Type B pancreatic cell (in vitro differentiated cells): Measurements from ENCODE around the gene CNKSR3. TPM values are rescaled to one million over a fixed set of nuclear protein-coding genes. Genes with fewer than 3 reads are reported as not detected.
A peak's percentile ranks its signal among the peaks of the same experiment; 100 is the strongest.

Experiments
- DNase-seq: peaks from one replicate; pipeline ENCODE4 v3.0.0; 2021; ENCODE audit warnings: mixed read lengths; ENCODE audit not compliant: unreplicated experiment; ENCODE audit errors: extremely low spot score
- H3K27ac Mint-ChIP-seq: 2 replicates; pipeline ENCODE4 v1.8.0; 2021; ENCODE audit warnings: mild to moderate bottlenecking, mixed read lengths
- H3K27me3 Mint-ChIP-seq: 2 replicates; pipeline ENCODE4 v1.8.0; 2021; ENCODE audit warnings: mixed read lengths
- H3K36me3 Mint-ChIP-seq: 2 replicates; pipeline ENCODE4 v1.8.0; 2021; ENCODE audit warnings: mixed read lengths
- H3K4me1 Mint-ChIP-seq: one replicate; pipeline ENCODE4 v1.8.0; 2021; ENCODE audit warnings: mixed read lengths; ENCODE audit not compliant: unreplicated experiment
- H3K4me3 Mint-ChIP-seq: 2 replicates; pipeline ENCODE4 v1.8.0; 2021; ENCODE audit warnings: mild to moderate bottlenecking, mixed read lengths
- H3K9me3 Mint-ChIP-seq: 2 replicates; pipeline ENCODE4 v1.8.0; 2021; ENCODE audit warnings: mixed read lengths
- total RNA-seq: library from RNA; stranded (reverse); gene quantifications from 2 replicates; pipeline ENCODE4 v1.2.1, GENCODE V29; 2021; ENCODE audit warnings: low replicate concordance
- TF ChIP-seq, protein P1 (sequence below): fragments of 200-600 bp; sonication (generic); conservative IDR thresholded peaks from 2 replicates; pipeline ENCODE4 v1.5.0; 2021; ENCODE audit warnings: antibody characterized with exemption, mild to moderate bottlenecking

CNKSR3 gene
- total RNA-seq, 1 donor from 2014 or later: 31.0 TPM

- Mint-ChIP-seq H3K27me3 (no peaks in the 10 kb centered on the region), H3K27ac (peak overlapping the region; percentile 47)
- TF ChIP-seq, protein P1, sequence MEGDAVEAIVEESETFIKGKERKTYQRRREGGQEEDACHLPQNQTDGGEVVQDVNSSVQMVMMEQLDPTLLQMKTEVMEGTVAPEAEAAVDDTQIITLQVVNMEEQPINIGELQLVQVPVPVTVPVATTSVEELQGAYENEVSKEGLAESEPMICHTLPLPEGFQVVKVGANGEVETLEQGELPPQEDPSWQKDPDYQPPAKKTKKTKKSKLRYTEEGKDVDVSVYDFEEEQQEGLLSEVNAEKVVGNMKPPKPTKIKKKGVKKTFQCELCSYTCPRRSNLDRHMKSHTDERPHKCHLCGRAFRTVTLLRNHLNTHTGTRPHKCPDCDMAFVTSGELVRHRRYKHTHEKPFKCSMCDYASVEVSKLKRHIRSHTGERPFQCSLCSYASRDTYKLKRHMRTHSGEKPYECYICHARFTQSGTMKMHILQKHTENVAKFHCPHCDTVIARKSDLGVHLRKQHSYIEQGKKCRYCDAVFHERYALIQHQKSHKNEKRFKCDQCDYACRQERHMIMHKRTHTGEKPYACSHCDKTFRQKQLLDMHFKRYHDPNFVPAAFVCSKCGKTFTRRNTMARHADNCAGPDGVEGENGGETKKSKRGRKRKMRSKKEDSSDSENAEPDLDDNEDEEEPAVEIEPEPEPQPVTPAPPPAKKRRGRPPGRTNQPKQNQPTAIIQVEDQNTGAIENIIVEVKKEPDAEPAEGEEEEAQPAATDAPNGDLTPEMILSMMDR: no peak
Observed at GRCh38 chr6:154429711-154430110, 80.8 kb downstream of the CNKSR3 start.

GRCh38 chr6:154428897-154429296 lies 81.6 kb downstream of the CNKSR3 start:
- Mint-ChIP-seq H3K27ac (no peak overlapping the region), H3K36me3 (peaks cover 65% of the 10 kb centered on the region), H3K9me3 (peaks cover 8% of the 10 kb centered on the region), H3K4me1 (peaks cover 25% of the 10 kb centered on the region), H3K4me3 (no peak overlapping the region), H3K27me3 (no peaks in the 10 kb centered on the region)
- TF ChIP-seq, protein P1: no peak
- no peak for DNase-seq

More at GRCh38 chr6:154429711-154430110, 80.8 kb downstream of the CNKSR3 start:
- Mint-ChIP-seq H3K36me3 (peaks cover 66% of the 10 kb centered on the region), H3K4me3 (no peak overlapping the region), H3K4me1 (peaks cover 26% of the 10 kb centered on the region), H3K9me3 (peaks cover 8% of the 10 kb centered on the region)
- DNase-seq: no peak

- TF ChIP-seq, protein P1: no peak
- no peaks in the 10 kb centered on the region for H3K27me3 Mint-ChIP-seq
- H3K27ac Mint-ChIP-seq: no peak overlapping the region
- H3K4me3 Mint-ChIP-seq: no peak overlapping the region
- no peak for DNase-seq
- peaks cover 60% of the 10 kb centered on the region for H3K36me3 Mint-ChIP-seq
- H3K9me3 Mint-ChIP-seq: peaks cover 5% of the 10 kb centered on the region
- peaks cover 22% of the 10 kb centered on the region for H3K4me1 Mint-ChIP-seq
Observed at GRCh38 chr6:154427446-154427845, 83.0 kb downstream of the CNKSR3 start.

GRCh38 chr6:154426997-154427396 lies 83.5 kb downstream of the CNKSR3 start:
- H3K27me3 Mint-ChIP-seq: no peaks in the 10 kb centered on the region
- no peak overlapping the region for H3K4me3 Mint-ChIP-seq
- TF ChIP-seq, protein P1: no peak
- H3K9me3 Mint-ChIP-seq: peaks cover under 1% of the 10 kb centered on the region
- no peak for DNase-seq
- peaks cover 60% of the 10 kb centered on the region for H3K36me3 Mint-ChIP-seq
- no peak overlapping the region for H3K27ac Mint-ChIP-seq
- H3K4me1 Mint-ChIP-seq: peaks cover 22% of the 10 kb centered on the region

DNA sequence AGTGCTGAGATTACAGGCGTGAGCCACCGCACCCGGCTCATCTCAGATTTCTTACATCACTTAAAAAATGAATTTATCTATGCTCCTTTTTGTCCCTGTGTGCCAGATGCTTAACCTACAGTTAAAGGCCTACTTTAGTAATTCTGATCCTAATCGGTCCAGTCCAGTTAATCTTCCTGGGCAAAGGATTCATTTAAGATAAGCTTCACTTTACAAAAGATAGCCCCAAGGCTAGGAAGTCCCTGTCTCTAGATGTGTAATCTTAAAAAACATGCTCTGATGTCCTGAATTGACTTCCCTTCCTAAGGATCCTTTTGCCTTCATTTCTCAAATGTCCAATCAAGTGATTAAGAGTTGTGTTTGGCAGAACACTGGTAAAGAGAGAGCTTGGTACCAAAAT lies 85.5 kb downstream of the CNKSR3 start:
- H3K4me1 Mint-ChIP-seq: peaks cover 21% of the 10 kb centered on the region
- H3K27ac Mint-ChIP-seq: no peak overlapping the region
- no peak overlapping the region for H3K4me3 Mint-ChIP-seq
- TF ChIP-seq, protein P1: no peak
- H3K36me3 Mint-ChIP-seq: peaks cover 64% of the 10 kb centered on the region
- H3K9me3 Mint-ChIP-seq: no peaks in the 10 kb centered on the region
- no peak for DNase-seq
- no peaks in the 10 kb centered on the region for H3K27me3 Mint-ChIP-seq
